ENCODE data around the gene NDUFAF4. TPM values are rescaled to one million over a fixed set of nuclear protein-coding genes. Genes with fewer than 3 reads are reported as not detected.
A peak's percentile ranks its signal among the peaks of the same experiment; 100 is the strongest.

NDUFAF4 gene
- total and polyA plus RNA-seq, 4 donors = 13.4 to 32.0 (median 21.1) TPM

DNA sequence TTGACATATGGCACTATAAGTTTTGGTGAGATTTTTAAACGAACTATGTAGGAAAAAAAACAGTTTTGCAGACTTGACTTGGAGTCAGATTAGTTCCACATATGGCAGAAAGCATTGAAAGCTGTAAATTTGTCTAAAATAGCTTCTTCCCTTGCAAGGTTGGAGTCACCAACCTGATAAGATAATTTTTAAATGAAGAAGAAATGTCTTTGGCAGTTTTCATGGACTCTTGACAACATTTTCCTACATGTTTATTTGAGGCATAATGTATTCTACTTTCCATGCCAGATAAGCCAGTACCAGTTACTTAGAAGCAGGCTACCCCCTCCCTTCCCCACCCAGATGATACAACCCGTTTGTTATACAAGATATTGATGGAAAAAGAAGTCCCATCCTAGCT lies 32.0 kb upstream of the NDUFAF4 start:
- DNase-seq (no peak), ATAC-seq (ENCODE audit: low FRiP score) (no peak)
- Histone ChIP-seq H3K4me3 (ENCODE audit: low read length in 2 of 2) (no peak overlapping the region), H3K4me1 (ENCODE audit: control insufficient read depth in 1 of 2, insufficient read depth in 2 of 2, low read length in 2 of 2) (no peaks in the 10 kb centered on the region), H3K27ac (ENCODE audit: low read depth in 1 of 2, low read length in 2 of 2) (no peak overlapping the region), H3K36me3 (ENCODE audit: control insufficient read depth in 1 of 2, insufficient read depth in 2 of 2, low read length in 1 of 2) (peaks cover 0 to 2% of the 10 kb centered on the region in 2 donors), H3K27me3 (ENCODE audit: control insufficient read depth in 1 of 2, insufficient read depth in 2 of 2, low read length in 1 of 2) (no peaks in the 10 kb centered on the region), H3K9me3 (ENCODE audit: control insufficient read depth, low read length) (no peaks in the 10 kb centered on the region)
- WGBS, 2 donors = 46 to 48% methylated on average over 2 of the region's 2 CpGs
- intact Hi-C loops (cut with DNase I) = loop anchor here in 1 of 2 donors (5.0 kb wide), 1 partner anchor 128 kb away; no protein-coding TSS in a partner anchor

DNA sequence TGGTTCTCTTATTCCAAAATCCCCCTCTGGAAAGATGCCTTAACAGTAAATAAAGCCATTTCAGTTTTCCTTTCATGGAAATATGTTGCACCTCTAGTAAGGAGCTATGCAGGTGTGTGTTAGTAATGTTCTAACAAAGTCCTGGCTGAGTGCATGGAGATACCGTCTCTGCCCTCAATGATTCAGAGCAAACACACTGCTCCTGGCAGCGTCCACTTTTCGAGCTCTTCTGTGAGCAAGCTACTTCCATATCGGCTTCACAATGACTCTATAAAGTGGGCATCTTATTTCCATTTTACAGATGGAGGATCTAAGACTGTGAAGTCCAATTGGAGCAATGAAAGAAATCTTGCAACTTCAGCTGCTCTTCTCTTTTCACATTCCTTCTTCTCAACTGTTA lies 30.0 kb upstream of the NDUFAF4 start:
- DNase-seq = no peak
- Histone ChIP-seq H3K9me3 (ENCODE audit: control insufficient read depth, low read length) (no peaks in the 10 kb centered on the region), H3K4me1 (ENCODE audit: control insufficient read depth in 1 of 2, insufficient read depth in 2 of 2, low read length in 2 of 2) (no peaks in the 10 kb centered on the region), H3K27ac (ENCODE audit: low read depth in 1 of 2, low read length in 2 of 2) (no peak overlapping the region), H3K36me3 (ENCODE audit: control insufficient read depth in 1 of 2, insufficient read depth in 2 of 2, low read length in 1 of 2) (peaks cover 0 to 2% of the 10 kb centered on the region in 2 donors), H3K4me3 (ENCODE audit: low read length in 2 of 2) (no peak overlapping the region), H3K27me3 (ENCODE audit: control insufficient read depth in 1 of 2, insufficient read depth in 2 of 2, low read length in 1 of 2) (no peaks in the 10 kb centered on the region)
- intact Hi-C loops (cut with DNase I) = loop anchor here in 1 of 2 donors (5.0 kb wide), 1 partner anchor 130 kb away; no protein-coding TSS in a partner anchor
- 77 to 87% methylated on average over 4 of the region's 4 CpGs for WGBS, 2 donors
- ATAC-seq (ENCODE audit: low FRiP score) = no peak

DNA sequence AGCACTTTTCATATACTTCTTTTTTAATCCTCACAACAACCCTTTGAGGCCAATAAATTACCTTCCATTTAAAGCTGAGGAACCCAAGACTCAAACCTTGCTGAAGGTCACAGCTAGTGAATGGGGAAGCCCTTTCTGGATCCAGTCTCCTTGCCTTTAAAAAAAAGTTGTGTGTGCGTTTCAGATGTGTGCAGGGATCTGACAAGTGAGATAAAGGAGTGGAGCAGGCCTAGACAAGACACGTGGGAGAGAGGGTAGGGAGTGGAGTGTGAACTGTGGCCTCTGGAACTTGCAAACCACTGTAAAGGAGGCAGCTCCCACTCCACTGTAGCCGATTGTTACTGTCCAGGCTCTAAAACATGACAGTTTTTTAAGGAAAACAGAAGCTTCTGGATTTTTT lies 28.7 kb upstream of the NDUFAF4 start:
- 31 to 32% methylated on average over 3 of the region's 3 CpGs for WGBS, 2 donors
- H3K9me3 ChIP-seq (ENCODE audit: control insufficient read depth, low read length) = no peaks in the 10 kb centered on the region
- intact Hi-C loops (cut with DNase I) = loop anchor here in 1 of 2 donors (5.0 kb wide), 1 partner anchor 131 kb away; no protein-coding TSS in a partner anchor
- no peaks in the 10 kb centered on the region for H3K27me3 ChIP-seq (ENCODE audit: control insufficient read depth in 1 of 2, insufficient read depth in 2 of 2, low read length in 1 of 2)
- ATAC-seq (ENCODE audit: low FRiP score) = no peak
- H3K36me3 ChIP-seq (ENCODE audit: control insufficient read depth in 1 of 2, insufficient read depth in 2 of 2, low read length in 1 of 2) = peaks cover 0 to 2% of the 10 kb centered on the region in 2 donors
- no peaks in the 10 kb centered on the region for H3K4me1 ChIP-seq (ENCODE audit: control insufficient read depth in 1 of 2, insufficient read depth in 2 of 2, low read length in 2 of 2)
- no peak overlapping the region for H3K4me3 ChIP-seq (ENCODE audit: low read length in 2 of 2)
- DNase-seq = no peak
- H3K27ac ChIP-seq (ENCODE audit: low read depth in 1 of 2, low read length in 2 of 2) = no peak overlapping the region

DNA sequence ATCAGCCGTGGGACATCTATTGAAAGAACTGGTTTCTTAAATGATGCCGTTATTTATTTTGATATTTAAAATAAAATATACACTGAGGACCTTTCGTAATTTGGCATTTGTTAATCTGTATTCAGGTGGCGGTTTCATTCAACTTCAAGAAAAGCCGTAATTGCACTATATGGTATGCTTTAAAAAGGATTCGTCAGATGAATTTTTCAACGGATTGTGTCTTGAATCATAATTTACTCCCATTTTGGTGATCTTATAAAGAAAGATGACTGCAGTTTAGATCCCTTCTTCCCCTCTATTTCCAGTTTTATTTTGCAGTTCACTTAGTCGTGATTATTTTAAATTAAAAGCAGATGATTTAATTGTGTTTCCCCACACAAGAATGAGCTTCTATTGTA lies 27.6 kb upstream of the NDUFAF4 start:
- intact Hi-C loops (cut with DNase I) = loop anchor here (2.0 to 5.0 kb wide), 2 partner anchors 28 to 132 kb away; partner anchors contain the start of gene NDUFAF4 (in 1 of the 2)
- 16 to 20% methylated on average over 8 of the region's 8 CpGs for whole genome bisulfite sequencing, 2 donors

DNA sequence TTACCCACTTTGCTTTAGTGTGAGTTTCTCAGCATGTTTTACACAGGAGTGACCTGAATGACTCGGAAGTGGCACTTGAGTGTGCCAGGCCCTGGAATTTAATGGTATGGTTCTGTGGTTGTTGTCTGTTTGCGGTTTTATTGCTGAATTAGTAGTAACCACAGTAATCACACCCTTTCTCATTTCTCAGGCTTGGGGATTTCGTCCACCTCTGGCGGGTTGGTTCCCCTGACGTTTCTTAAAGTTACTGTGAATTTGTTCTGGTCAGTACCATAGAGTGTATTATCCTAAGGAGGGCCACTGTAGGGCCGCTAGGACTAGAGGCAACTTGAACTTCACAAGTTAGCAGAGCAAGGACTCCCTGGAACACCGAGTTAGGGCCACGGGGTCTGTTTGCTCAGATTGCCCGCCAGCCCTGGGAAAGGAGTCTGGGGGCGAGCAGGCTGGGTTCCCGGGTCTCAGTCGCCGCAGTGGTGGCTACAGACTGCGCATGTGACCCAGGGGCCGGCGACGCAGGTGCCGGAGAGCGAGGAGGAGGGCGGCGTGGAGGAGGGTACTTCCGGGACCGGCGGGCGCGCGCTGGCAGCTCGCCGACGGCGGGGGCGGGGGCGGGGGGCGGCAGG lies 26.3 kb upstream of the NDUFAF4 start:
- Histone ChIP-seq H3K9me3 (ENCODE audit: control insufficient read depth, low read length) (no peaks in the 10 kb centered on the region), H3K4me3 (ENCODE audit: low read length in 2 of 2) (peak overlapping the region; percentile 77 to 83), H3K27ac (ENCODE audit: low read depth in 1 of 2, low read length in 2 of 2) (peak overlapping the region in 1 of 2 donors; percentile 60), H3K27me3 (ENCODE audit: control insufficient read depth in 1 of 2, insufficient read depth in 2 of 2, low read length in 1 of 2) (no peaks in the 10 kb centered on the region), H3K36me3 (ENCODE audit: control insufficient read depth in 1 of 2, insufficient read depth in 2 of 2, low read length in 1 of 2) (no peaks in the 10 kb centered on the region), H3K4me1 (ENCODE audit: control insufficient read depth in 1 of 2, insufficient read depth in 2 of 2, low read length in 2 of 2) (no peaks in the 10 kb centered on the region)
- no peak for DNase-seq
- intact Hi-C loops (cut with DNase I) = loop anchor here in 1 of 2 donors (2.0 to 5.0 kb wide), 2 partner anchors 27 to 133 kb away; partner anchors contain the start of gene NDUFAF4
- 3 to 6% methylated on average over 22 to 34 of the region's 34 CpGs for WGBS, 2 donors
- ATAC-seq (ENCODE audit: low FRiP score) = peak; percentile 24

More for the DNA sequence above, 27.6 kb upstream of the NDUFAF4 start:
- H3K27ac ChIP-seq (ENCODE audit: low read depth in 1 of 2, low read length in 2 of 2) = no peak overlapping the region
- H3K4me3 ChIP-seq (ENCODE audit: low read length in 2 of 2) = peak overlapping the region in 1 of 2 donors; percentile 83
- ATAC-seq (ENCODE audit: low FRiP score) (no peak), DNase-seq (no peak)
- H3K4me1 ChIP-seq (ENCODE audit: control insufficient read depth in 1 of 2, insufficient read depth in 2 of 2, low read length in 2 of 2) = no peaks in the 10 kb centered on the region
- no peaks in the 10 kb centered on the region for H3K36me3 ChIP-seq (ENCODE audit: control insufficient read depth in 1 of 2, insufficient read depth in 2 of 2, low read length in 1 of 2)
- no peaks in the 10 kb centered on the region for H3K27me3 ChIP-seq (ENCODE audit: control insufficient read depth in 1 of 2, insufficient read depth in 2 of 2, low read length in 1 of 2)
- H3K9me3 ChIP-seq (ENCODE audit: control insufficient read depth, low read length) = no peaks in the 10 kb centered on the region

DNA sequence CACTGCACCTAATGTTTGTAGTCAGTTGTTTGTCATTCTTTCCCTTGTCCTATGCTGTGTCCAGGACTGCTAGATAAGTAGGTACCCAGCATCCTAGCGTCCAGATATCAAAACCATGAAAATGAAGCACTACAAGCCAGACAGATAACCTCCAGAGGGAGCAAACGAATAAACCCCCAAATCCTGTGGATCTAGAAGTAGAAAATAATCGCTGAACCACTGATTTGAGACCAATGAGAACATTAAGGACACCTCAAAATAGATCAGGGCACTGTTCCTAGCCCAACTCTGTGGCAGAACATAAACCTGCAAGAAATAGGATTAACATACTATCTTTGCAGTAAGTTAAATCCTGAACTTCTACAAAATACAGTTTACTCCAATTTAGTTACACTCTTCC lies 25.7 kb upstream of the NDUFAF4 start:
- ATAC-seq (ENCODE audit: low FRiP score) (no peak), DNase-seq (no peak)
- no peak overlapping the region for H3K4me3 ChIP-seq (ENCODE audit: low read length in 2 of 2)
- no peak overlapping the region for H3K27ac ChIP-seq (ENCODE audit: low read depth in 1 of 2, low read length in 2 of 2)
- H3K36me3 ChIP-seq (ENCODE audit: control insufficient read depth in 1 of 2, insufficient read depth in 2 of 2, low read length in 1 of 2) = no peaks in the 10 kb centered on the region
- no peaks in the 10 kb centered on the region for H3K27me3 ChIP-seq (ENCODE audit: control insufficient read depth in 1 of 2, insufficient read depth in 2 of 2, low read length in 1 of 2)
- H3K4me1 ChIP-seq (ENCODE audit: control insufficient read depth in 1 of 2, insufficient read depth in 2 of 2, low read length in 2 of 2) = no peaks in the 10 kb centered on the region
- WGBS, 2 donors = 71 to 75% methylated on average over 3 of the region's 3 CpGs
- intact Hi-C loops (cut with DNase I) = loop anchor here in 1 of 2 donors (5.0 kb wide), 1 partner anchor 134 kb away; no protein-coding TSS in a partner anchor
- no peaks in the 10 kb centered on the region for H3K9me3 ChIP-seq (ENCODE audit: control insufficient read depth, low read length)

DNA sequence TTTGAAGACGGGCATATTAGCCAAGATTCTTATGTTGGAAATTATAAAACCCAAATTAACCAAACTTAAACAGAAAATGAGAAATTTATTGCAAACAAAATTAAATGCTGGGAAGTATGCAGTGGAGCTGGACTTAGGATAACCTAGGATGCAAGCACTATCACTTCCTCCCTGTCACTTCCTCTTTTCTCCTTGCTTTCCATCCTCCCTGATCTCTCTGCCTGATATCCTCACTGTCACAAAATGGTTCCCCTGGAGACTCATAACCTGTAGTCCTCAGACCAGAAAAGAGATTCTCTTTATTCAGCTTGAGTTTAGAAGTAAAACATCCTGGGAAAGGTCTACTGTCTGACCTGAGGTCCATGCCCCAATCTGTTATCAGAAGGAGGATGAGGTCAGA lies 19.4 kb upstream of the NDUFAF4 start:
- 82 to 84% methylated on average over 1 of the region's 1 CpG for WGBS, 2 donors
- ATAC-seq (ENCODE audit: low FRiP score) (no peak), DNase-seq (no peak)
- Histone ChIP-seq H3K4me3 (ENCODE audit: low read length in 2 of 2) (no peak overlapping the region), H3K36me3 (ENCODE audit: control insufficient read depth in 1 of 2, insufficient read depth in 2 of 2, low read length in 1 of 2) (no peaks in the 10 kb centered on the region), H3K27ac (ENCODE audit: low read depth in 1 of 2, low read length in 2 of 2) (no peak overlapping the region), H3K4me1 (ENCODE audit: control insufficient read depth in 1 of 2, insufficient read depth in 2 of 2, low read length in 2 of 2) (no peaks in the 10 kb centered on the region), H3K27me3 (ENCODE audit: control insufficient read depth in 1 of 2, insufficient read depth in 2 of 2, low read length in 1 of 2) (no peaks in the 10 kb centered on the region), H3K9me3 (ENCODE audit: control insufficient read depth, low read length) (no peaks in the 10 kb centered on the region)
- intact Hi-C loops (cut with DNase I) = no loop called here

DNA sequence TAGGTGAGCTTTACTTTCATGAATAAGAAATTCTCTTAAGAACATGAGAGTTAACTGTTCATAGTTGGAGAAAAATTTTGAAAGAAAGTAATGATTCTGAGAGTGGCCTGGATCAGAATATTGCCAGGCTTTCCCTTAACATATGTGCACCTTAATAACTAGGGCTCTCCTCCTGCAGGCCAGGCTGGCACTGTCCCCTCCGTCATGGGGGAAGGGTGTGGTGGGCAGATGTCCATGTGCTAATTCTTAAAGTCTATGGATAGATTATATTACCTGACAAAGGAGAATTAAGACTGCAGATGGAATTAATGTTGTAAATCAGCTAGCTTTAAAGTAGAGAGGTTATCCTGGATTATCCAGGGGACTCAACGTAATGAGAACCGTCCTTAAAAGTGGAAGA lies 15.9 kb upstream of the NDUFAF4 start:
- intact Hi-C loops (cut with DNase I) = no loop called here
- H3K9me3 ChIP-seq (ENCODE audit: control insufficient read depth, low read length) = no peaks in the 10 kb centered on the region
- H3K4me3 ChIP-seq (ENCODE audit: low read length in 2 of 2) = no peak overlapping the region
- DNase-seq (no peak), ATAC-seq (ENCODE audit: low FRiP score) (no peak)
- H3K27ac ChIP-seq (ENCODE audit: low read depth in 1 of 2, low read length in 2 of 2) = no peak overlapping the region
- H3K4me1 ChIP-seq (ENCODE audit: control insufficient read depth in 1 of 2, insufficient read depth in 2 of 2, low read length in 2 of 2) = no peaks in the 10 kb centered on the region
- 73 to 81% methylated on average over 3 of the region's 3 CpGs for WGBS, 2 donors
- H3K36me3 ChIP-seq (ENCODE audit: control insufficient read depth in 1 of 2, insufficient read depth in 2 of 2, low read length in 1 of 2) = no peaks in the 10 kb centered on the region
- H3K27me3 ChIP-seq (ENCODE audit: control insufficient read depth in 1 of 2, insufficient read depth in 2 of 2, low read length in 1 of 2) = no peaks in the 10 kb centered on the region

DNA sequence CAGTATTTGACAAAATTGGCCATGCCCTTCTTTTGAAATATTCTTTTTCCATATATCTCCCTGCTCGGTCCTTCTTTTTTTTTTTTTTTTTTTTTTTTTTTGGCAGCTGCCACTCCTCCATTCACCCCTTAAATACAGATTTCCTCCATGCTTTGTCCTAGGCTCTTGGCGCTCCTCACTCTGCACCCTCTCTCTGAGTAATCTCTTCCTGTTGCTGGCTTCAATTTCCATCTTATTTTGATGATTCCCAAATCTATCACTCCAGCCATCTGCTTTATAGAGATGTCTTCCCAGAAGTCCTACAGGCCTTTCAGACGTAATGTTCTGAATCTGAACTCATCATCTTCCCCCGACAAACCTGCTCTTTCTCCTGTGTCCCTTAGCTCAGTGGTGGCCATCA lies 14.1 kb upstream of the NDUFAF4 start:
- DNase-seq (no peak), ATAC-seq (ENCODE audit: low FRiP score) (no peak)
- no peaks in the 10 kb centered on the region for H3K27me3 ChIP-seq (ENCODE audit: control insufficient read depth in 1 of 2, insufficient read depth in 2 of 2, low read length in 1 of 2)
- intact Hi-C loops (cut with DNase I) = no loop called here
- no peaks in the 10 kb centered on the region for H3K36me3 ChIP-seq (ENCODE audit: control insufficient read depth in 1 of 2, insufficient read depth in 2 of 2, low read length in 1 of 2)
- no peak overlapping the region for H3K4me3 ChIP-seq (ENCODE audit: low read length in 2 of 2)
- no peak overlapping the region for H3K27ac ChIP-seq (ENCODE audit: low read depth in 1 of 2, low read length in 2 of 2)
- no peaks in the 10 kb centered on the region for H3K4me1 ChIP-seq (ENCODE audit: control insufficient read depth in 1 of 2, insufficient read depth in 2 of 2, low read length in 2 of 2)
- H3K9me3 ChIP-seq (ENCODE audit: control insufficient read depth, low read length) = no peaks in the 10 kb centered on the region
- 73 to 78% methylated on average over 4 of the region's 4 CpGs for WGBS, 2 donors
